OCI-LY7 (cell line): ENCODE data around the gene ADCY3.

ENCODE experiments used
- CTCF ChIP-seq: fragments of 200-600 bp; sonication (generic); conservative IDR thresholded peaks from 2 replicates; pipeline ENCODE4 v1.5.1; 2014; ENCODE audit warnings: mild to moderate bottlenecking, antibody characterized with exemption, low read length, moderate library complexity, mixed read lengths
- EZH2phosphoT487 ChIP-seq: fragments of 200-600 bp; sonication (generic); IDR thresholded peaks from 2 replicates; pipeline ENCODE4 v1.6.1; 2018; ENCODE audit warnings: low read depth, borderline replicate concordance, mild to moderate bottlenecking, mixed run types, antibody characterized with exemption, low read length, moderate library complexity, mixed read lengths

GRCh38 chr2:24935145-24935544 lies 15.1 kb upstream of the ADCY3 start:
- TF ChIP-seq CTCF (no peak), EZH2phosphoT487 (no peak)
